Measurements from ENCODE around the gene TBC1D1. TPM values are rescaled to one million over a fixed set of nuclear protein-coding genes. Genes with fewer than 3 reads are reported as not detected.
A peak's percentile ranks its signal among the peaks of the same experiment; 100 is the strongest.
"Not testable (repeated sequence)": the region's sequence is repeated elsewhere in the genome, so short reads cannot be mapped to it uniquely, and the experiment has no call there.

Gene TBC1D1
- total and polyA plus RNA-seq, 4 experiments from 2014 or later, result 15.3 to 46.7 (median 34.3) TPM

DNA sequence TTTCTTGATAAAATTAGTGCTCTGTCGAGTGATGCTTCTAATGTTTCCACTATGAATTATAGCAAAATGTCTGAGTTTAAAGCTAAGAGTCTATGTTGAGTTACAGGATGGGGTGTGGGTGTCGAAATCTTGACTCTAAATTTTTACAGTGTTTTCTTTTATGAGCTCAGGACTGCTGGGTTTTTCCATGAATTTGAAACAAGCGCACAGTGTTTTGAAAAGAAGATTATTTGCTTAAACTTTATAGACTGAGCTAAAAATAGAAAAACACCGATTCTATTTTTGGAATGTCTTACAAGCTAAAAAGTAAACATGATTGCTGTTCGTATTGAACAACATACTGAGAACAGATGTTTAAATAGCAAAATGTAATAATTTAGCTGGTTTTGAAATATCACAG lies 76.9 kb downstream of the TBC1D1 start:
- peak overlapping the region in 3 of 7 donors; percentile 20 to 47 (median 22) for H3K27ac Mint-ChIP-seq

DNA sequence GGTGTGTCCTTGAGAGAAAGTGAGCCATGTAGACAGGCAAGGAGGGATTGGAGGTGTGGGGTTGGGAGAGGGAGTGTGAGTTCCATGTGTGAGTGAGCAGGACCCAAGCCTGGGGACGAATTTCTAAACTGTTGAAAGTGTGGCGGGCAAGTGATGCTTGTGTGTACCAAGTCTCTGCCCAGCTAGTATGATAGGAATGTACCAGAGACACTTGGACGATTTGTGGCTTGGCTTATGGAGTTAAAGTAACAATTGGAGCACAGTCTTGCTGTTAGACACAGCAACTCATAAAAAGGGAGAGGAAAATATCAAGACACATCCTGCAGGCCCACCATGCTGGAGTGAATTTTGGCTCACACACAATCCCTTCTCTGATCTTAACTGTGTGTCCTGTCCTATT lies 77.9 kb downstream of the TBC1D1 start:
- Mint-ChIP-seq H3K9me3 (no peaks in the 10 kb centered on the region), H3K27me3 (no peaks in the 10 kb centered on the region), H3K4me3 (no peak overlapping the region), H3K36me3 (peaks cover 1 to 8% of the 10 kb centered on the region in 2 donors), H3K27ac (no peak overlapping the region), H3K4me1 (peaks cover 10 to 15% (median 13%) of the 10 kb centered on the region in 4 donors)
- H3K27me3 ChIP-seq (ENCODE audit: insufficient read depth, low read length), result no peaks in the 10 kb centered on the region
- DNase-seq, result no peak
- intact Hi-C loops (cut with micrococcal nuclease), result no loop called here
- H3K27ac ChIP-seq (ENCODE audit: low read depth, low read length), result no peak overlapping the region
- POLR2A ChIA-PET (ENCODE audit: partially characterized antibody), result no interaction called here
- CTCF ChIA-PET (ENCODE audit: partially characterized antibody), result interaction anchor here (1.9 to 2.5 kb wide), 2 partner anchors 9 to 165 kb away, joined by 4 to 13 read pairs; no protein-coding TSS in a partner anchor
- H3K9me3 ChIP-seq (ENCODE audit: control insufficient read depth in 1 of 2, low read length in 2 of 2), result no peaks in the 10 kb centered on the region
- peaks cover 3% of the 10 kb centered on the region for H3K4me1 ChIP-seq (ENCODE audit: insufficient read depth, low read length)
- H3K36me3 ChIP-seq (ENCODE audit: insufficient read depth, low read length), result no peaks in the 10 kb centered on the region
- H3K4me3 ChIP-seq (ENCODE audit: low read length in 2 of 2), result no peak overlapping the region

More for the DNA sequence above, 76.9 kb downstream of the TBC1D1 start:
- no peak overlapping the region for H3K4me3 Mint-ChIP-seq
- Histone ChIP-seq H3K27ac (ENCODE audit: low read depth, low read length) (no peak overlapping the region), H3K4me3 (ENCODE audit: low read length in 2 of 2) (no peak overlapping the region), H3K36me3 (ENCODE audit: insufficient read depth, low read length) (no peaks in the 10 kb centered on the region), H3K27me3 (ENCODE audit: insufficient read depth, low read length) (no peaks in the 10 kb centered on the region), H3K4me1 (ENCODE audit: insufficient read depth, low read length) (peaks cover 3% of the 10 kb centered on the region), H3K9me3 (ENCODE audit: control insufficient read depth in 1 of 2, low read length in 2 of 2) (no peaks in the 10 kb centered on the region)
- no peaks in the 10 kb centered on the region for H3K9me3 Mint-ChIP-seq
- ChIA-PET CTCF (ENCODE audit: partially characterized antibody) (interaction anchor here (1.1 to 2.5 kb wide), 3 partner anchors 10 to 164 kb away, joined by 3 to 13 read pairs (median 4); no protein-coding TSS in a partner anchor), POLR2A (ENCODE audit: partially characterized antibody) (interaction anchor here (0.5 kb wide), 1 partner anchor 188 kb away, joined by 6 read pairs; no protein-coding TSS in a partner anchor)
- no peak for DNase-seq
- intact Hi-C loops (cut with micrococcal nuclease), result no loop called here
- peaks cover 1 to 8% of the 10 kb centered on the region in 2 donors for H3K36me3 Mint-ChIP-seq
- no peaks in the 10 kb centered on the region for H3K27me3 Mint-ChIP-seq
- peaks cover 11 to 17% (median 14%) of the 10 kb centered on the region in 4 donors for H3K4me1 Mint-ChIP-seq

DNA sequence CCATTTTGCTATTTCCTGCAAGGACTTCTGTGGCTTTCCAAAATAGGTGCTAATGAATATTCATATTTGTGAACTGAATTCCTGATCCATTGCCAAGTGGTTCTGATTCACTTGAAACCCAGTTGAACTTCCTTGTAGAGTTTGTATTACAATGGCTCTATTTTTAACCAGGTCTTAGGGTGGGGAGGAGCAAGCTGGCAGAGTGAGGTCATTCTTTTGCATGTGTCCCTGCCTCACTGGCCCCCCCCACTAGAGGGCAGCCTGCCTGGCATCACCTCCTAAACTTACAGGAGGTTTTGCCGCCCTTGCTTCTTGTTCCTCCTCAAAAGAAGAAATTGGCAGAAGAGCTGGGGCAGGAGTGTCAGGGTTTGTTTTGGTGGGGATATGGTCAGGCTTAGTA lies 79.8 kb downstream of the TBC1D1 start:
- H3K27me3 ChIP-seq (ENCODE audit: insufficient read depth, low read length), result no peaks in the 10 kb centered on the region
- no peaks in the 10 kb centered on the region for H3K36me3 ChIP-seq (ENCODE audit: insufficient read depth, low read length)
- peaks cover 1 to 8% of the 10 kb centered on the region in 2 donors for H3K36me3 Mint-ChIP-seq
- POLR2A ChIA-PET (ENCODE audit: partially characterized antibody), result interaction anchor here (0.7 to 1.2 kb wide), 2 partner anchors 79 to 180 kb away, joined by 3 to 4 read pairs; partner anchors contain the start of gene TBC1D1
- H3K4me3 ChIP-seq (ENCODE audit: low read length in 2 of 2), result no peak overlapping the region
- H3K9me3 ChIP-seq (ENCODE audit: control insufficient read depth in 1 of 2, low read length in 2 of 2), result no peaks in the 10 kb centered on the region
- no peak overlapping the region for H3K27ac ChIP-seq (ENCODE audit: low read depth, low read length)
- peaks cover 5 to 15% (median 7%) of the 10 kb centered on the region in 4 donors for H3K4me1 Mint-ChIP-seq
- H3K27ac Mint-ChIP-seq, result peak overlapping the region in 5 of 7 donors; percentile 4 to 81 (median 69)
- no peaks in the 10 kb centered on the region for H3K9me3 Mint-ChIP-seq
- peaks cover 3% of the 10 kb centered on the region for H3K4me1 ChIP-seq (ENCODE audit: insufficient read depth, low read length)
- DNase-seq, result peak; percentile 43 to 68 (median 51)
- no peak overlapping the region for H3K4me3 Mint-ChIP-seq
- no peaks in the 10 kb centered on the region for H3K27me3 Mint-ChIP-seq
- intact Hi-C loops (cut with micrococcal nuclease), result no loop called here
- CTCF ChIA-PET (ENCODE audit: partially characterized antibody), result interaction anchor here (0.7 to 2.1 kb wide), 9 partner anchors 8 to 811 kb away, joined by 3 to 5 read pairs (median 4); partner anchors contain the start of gene PTTG2

DNA sequence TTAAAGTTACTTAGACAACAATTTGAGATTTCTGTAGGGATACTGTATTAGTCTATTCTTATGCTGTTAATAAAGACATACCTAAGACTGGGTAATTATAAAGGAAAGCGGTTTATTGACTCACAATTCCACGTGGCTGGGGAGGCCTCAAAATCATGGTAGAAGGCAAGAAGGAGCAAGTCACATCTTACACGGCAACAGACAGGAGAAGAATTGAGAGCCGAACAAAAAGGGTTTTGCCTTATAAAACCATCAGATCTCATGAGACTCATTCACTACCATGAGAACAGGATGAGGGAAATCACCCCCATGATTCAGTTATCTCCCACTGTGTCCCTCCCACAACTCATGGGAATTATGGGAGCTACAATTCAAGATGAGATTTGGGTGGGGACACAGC lies 80.3 kb downstream of the TBC1D1 start:
- no peaks in the 10 kb centered on the region for H3K36me3 ChIP-seq (ENCODE audit: insufficient read depth, low read length)
- no peaks in the 10 kb centered on the region for H3K9me3 ChIP-seq (ENCODE audit: control insufficient read depth in 1 of 2, low read length in 2 of 2)
- Mint-ChIP-seq H3K36me3 (peaks cover 1 to 8% of the 10 kb centered on the region in 2 donors), H3K4me3 (no peak overlapping the region), H3K9me3 (no peaks in the 10 kb centered on the region), H3K4me1 (peaks cover 5 to 18% (median 7%) of the 10 kb centered on the region in 4 donors), H3K27ac (peak overlapping the region in 4 of 7 donors; percentile 4 to 81 (median 51)), H3K27me3 (no peaks in the 10 kb centered on the region)
- ChIA-PET POLR2A (ENCODE audit: partially characterized antibody) (interaction anchor here (0.7 to 1.2 kb wide), 2 partner anchors 80 to 181 kb away, joined by 3 to 4 read pairs; partner anchors contain the start of gene TBC1D1), CTCF (ENCODE audit: partially characterized antibody) (interaction anchor here (1.2 to 2.1 kb wide), 7 partner anchors 8 to 811 kb away, joined by 3 to 5 read pairs (median 4); no protein-coding TSS in a partner anchor)
- no peak overlapping the region for H3K27ac ChIP-seq (ENCODE audit: low read depth, low read length)
- H3K4me1 ChIP-seq (ENCODE audit: insufficient read depth, low read length), result peaks cover 3% of the 10 kb centered on the region
- no peak for DNase-seq
- H3K27me3 ChIP-seq (ENCODE audit: insufficient read depth, low read length), result no peaks in the 10 kb centered on the region
- no peak overlapping the region for H3K4me3 ChIP-seq (ENCODE audit: low read length in 2 of 2)
- intact Hi-C loops (cut with micrococcal nuclease), result no loop called here

DNA sequence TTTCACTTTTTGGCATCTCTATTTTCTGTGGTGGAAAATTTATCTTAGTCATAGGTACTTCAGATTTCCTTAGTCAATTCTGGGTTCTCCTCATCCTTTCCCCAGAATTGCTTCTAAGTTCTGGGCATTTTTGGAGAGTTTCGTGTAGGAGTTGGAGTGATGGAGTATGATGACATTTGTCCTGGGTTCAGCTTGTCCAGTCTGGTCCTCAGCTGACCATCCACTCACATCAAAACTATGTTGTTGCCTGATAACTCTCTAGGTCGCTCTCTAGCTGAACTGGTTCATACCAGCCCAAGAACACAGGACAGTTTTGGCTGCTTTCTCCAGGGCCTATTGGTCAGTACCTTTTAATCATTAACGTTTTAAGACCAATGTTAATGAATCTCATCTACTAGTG lies 82.6 kb downstream of the TBC1D1 start:
- peaks cover 13% of the 10 kb centered on the region for H3K4me1 ChIP-seq (ENCODE audit: insufficient read depth, low read length)
- H3K4me3 ChIP-seq (ENCODE audit: low read length in 2 of 2), result no peak overlapping the region
- no peaks in the 10 kb centered on the region for H3K9me3 Mint-ChIP-seq
- CTCF ChIA-PET (ENCODE audit: partially characterized antibody), result interaction anchor here (1.2 kb wide), 1 partner anchor 76 kb away, joined by 3 read pairs; no protein-coding TSS in a partner anchor
- H3K4me1 Mint-ChIP-seq, result peaks cover 8 to 32% (median 12%) of the 10 kb centered on the region in 4 donors
- no peaks in the 10 kb centered on the region for H3K27me3 ChIP-seq (ENCODE audit: insufficient read depth, low read length)
- no peaks in the 10 kb centered on the region for H3K36me3 ChIP-seq (ENCODE audit: insufficient read depth, low read length)
- peaks cover 1 to 8% of the 10 kb centered on the region in 2 donors for H3K36me3 Mint-ChIP-seq
- H3K4me3 Mint-ChIP-seq, result no peak overlapping the region
- peak overlapping the region in 1 of 7 donors; percentile 69 for H3K27ac Mint-ChIP-seq
- no peaks in the 10 kb centered on the region for H3K9me3 ChIP-seq (ENCODE audit: control insufficient read depth in 1 of 2, low read length in 2 of 2)
- H3K27me3 Mint-ChIP-seq, result no peaks in the 10 kb centered on the region
- H3K27ac ChIP-seq (ENCODE audit: low read depth, low read length), result no peak overlapping the region
- no peak for DNase-seq
- POLR2A ChIA-PET (ENCODE audit: partially characterized antibody), result no interaction called here
- intact Hi-C loops (cut with micrococcal nuclease), result no loop called here

DNA sequence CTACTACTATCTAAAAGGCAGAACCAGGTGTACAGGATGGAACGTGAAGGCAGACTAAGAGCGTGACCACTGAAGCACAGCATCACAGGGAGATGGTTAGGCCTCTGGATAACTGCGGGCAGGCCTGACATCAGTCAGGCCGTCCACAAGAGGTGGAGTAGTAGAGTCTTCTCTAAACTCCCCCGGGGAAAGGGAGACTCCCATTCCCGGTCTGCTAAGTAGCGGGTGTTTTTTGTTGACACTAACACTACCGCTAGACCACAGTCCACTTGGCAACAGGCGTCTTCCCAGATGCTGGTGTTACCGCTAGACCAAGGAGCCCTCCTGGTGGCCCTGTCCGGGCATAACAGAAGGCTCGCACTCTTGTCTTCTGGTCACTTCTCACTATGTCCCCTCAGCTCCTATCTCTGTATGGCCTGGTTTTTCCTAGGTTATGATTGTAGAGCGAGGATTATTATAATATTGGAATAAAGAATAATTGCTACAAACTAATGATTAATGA lies 84.5 kb downstream of the TBC1D1 start:
- H3K4me3 ChIP-seq (ENCODE audit: low read length in 2 of 2); H3K27me3 Mint-ChIP-seq; POLR2A ChIA-PET (ENCODE audit: partially characterized antibody); H3K9me3 Mint-ChIP-seq; H3K9me3 ChIP-seq (ENCODE audit: control insufficient read depth in 1 of 2, low read length in 2 of 2); H3K36me3 ChIP-seq (ENCODE audit: insufficient read depth, low read length); DNase-seq; H3K27ac ChIP-seq (ENCODE audit: low read depth, low read length); intact Hi-C loops (cut with micrococcal nuclease); H3K27me3 ChIP-seq (ENCODE audit: insufficient read depth, low read length); H3K36me3 Mint-ChIP-seq: not testable (repeated sequence)
- CTCF ChIA-PET (ENCODE audit: partially characterized antibody), result interaction anchor here (1.4 kb wide), 1 partner anchor 173 kb away, joined by 4 read pairs; no protein-coding TSS in a partner anchor
- H3K4me1 ChIP-seq (ENCODE audit: insufficient read depth, low read length), result peaks cover 17% of the 10 kb centered on the region
- Mint-ChIP-seq H3K4me3 (peak overlapping the region in 2 of 8 donors; percentile 3 to 55), H3K4me1 (peaks cover 8 to 35% (median 16%) of the 10 kb centered on the region in 4 donors), H3K27ac (peak overlapping the region in 3 of 7 donors; percentile 8 to 83 (median 15))

DNA sequence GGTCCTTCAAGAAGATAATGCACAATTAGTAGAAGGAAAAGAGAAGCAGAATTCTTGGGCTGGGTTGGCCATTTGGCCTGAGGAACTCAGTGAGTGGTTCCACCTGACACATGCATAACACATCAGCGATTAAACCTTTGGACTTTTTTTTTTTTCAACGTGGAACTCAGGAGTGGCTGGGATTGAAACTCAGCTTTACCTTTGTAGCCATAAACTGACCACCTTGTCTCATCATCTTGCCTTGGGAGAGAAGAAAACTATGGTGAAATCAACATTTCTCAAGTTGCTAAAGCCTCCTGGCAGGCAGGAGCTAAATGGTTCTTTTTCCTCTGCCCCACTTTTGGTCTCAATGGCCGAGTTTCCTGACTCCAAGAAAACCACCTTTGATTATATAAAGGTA lies 85.6 kb downstream of the TBC1D1 start:
- H3K36me3 ChIP-seq (ENCODE audit: insufficient read depth, low read length), result no peaks in the 10 kb centered on the region
- H3K27ac Mint-ChIP-seq, result peak overlapping the region; percentile 62 to 87 (median 80)
- no peaks in the 10 kb centered on the region for H3K36me3 Mint-ChIP-seq
- intact Hi-C loops (cut with micrococcal nuclease), result loop anchor here (2.0 kb wide), 2 partner anchors 292 to 374 kb away; no protein-coding TSS in a partner anchor
- DNase-seq, result no peak
- no peaks in the 10 kb centered on the region for H3K27me3 ChIP-seq (ENCODE audit: insufficient read depth, low read length)
- no peaks in the 10 kb centered on the region for H3K9me3 ChIP-seq (ENCODE audit: control insufficient read depth in 1 of 2, low read length in 2 of 2)
- ChIA-PET CTCF (ENCODE audit: partially characterized antibody) (interaction anchor here (0.8 to 3.3 kb wide), 6 partner anchors 9 to 175 kb away, joined by 3 to 32 read pairs (median 4); no protein-coding TSS in a partner anchor), POLR2A (ENCODE audit: partially characterized antibody) (interaction anchor here (0.8 to 3.3 kb wide), 3 partner anchors 85 to 173 kb away, joined by 5 to 23 read pairs (median 6); partner anchors contain the start of genes PGM2 and TBC1D1)
- H3K4me3 Mint-ChIP-seq, result peak overlapping the region; percentile 71 to 80 (median 76)
- H3K27ac ChIP-seq (ENCODE audit: low read depth, low read length), result peak overlapping the region; percentile 27
- peak overlapping the region in 1 of 2 donors; percentile 19 for H3K4me3 ChIP-seq (ENCODE audit: low read length in 2 of 2)
- no peaks in the 10 kb centered on the region for H3K9me3 Mint-ChIP-seq
- H3K4me1 Mint-ChIP-seq, result peaks cover 6 to 30% (median 17%) of the 10 kb centered on the region in 4 donors
- H3K4me1 ChIP-seq (ENCODE audit: insufficient read depth, low read length), result peaks cover 14% of the 10 kb centered on the region
- H3K27me3 Mint-ChIP-seq, result no peaks in the 10 kb centered on the region

Measured in CD4-positive, alpha-beta memory T cell (primary cell).